ENCODE measurements around the gene PHF12.
"Not testable (repeated sequence)": the region's sequence is repeated elsewhere in the genome, so short reads cannot be mapped to it uniquely, and the experiment has no call there.

The PHF12 gene

DNA sequence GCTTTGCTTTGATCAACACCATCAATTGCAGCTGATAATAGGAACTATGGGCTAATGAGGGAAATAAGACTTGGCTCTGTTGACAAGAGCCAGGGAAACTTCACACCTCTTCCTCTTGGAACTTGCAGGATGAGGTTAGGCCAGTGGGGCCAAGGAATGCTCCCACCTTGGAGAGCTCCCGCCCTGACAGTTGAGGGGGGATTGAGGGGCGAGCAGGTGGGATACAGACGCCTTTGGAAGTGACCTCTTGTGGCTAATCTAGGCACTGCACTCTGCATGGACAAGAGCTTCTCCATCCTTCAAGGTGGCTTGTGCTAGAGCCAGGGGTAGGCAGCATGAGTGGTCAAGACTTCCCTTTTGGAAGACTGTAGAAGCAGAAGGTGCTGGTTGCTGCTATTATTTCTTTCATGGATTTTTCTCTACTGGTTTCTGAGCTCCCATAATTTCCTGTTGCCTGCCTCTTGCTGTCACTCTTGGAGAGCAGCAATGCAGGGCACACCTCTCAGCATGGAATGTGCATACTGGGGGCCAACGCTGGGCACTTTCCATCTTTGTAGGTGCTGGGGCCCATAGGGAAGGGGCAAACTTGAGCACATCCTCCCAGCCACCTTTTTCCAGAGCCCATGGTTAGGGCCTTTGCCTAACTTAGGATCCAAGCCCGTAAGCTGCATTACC, 2.3 kb upstream of the PHF12 start:
- peak; percentile 50 for DNase-seq

DNA sequence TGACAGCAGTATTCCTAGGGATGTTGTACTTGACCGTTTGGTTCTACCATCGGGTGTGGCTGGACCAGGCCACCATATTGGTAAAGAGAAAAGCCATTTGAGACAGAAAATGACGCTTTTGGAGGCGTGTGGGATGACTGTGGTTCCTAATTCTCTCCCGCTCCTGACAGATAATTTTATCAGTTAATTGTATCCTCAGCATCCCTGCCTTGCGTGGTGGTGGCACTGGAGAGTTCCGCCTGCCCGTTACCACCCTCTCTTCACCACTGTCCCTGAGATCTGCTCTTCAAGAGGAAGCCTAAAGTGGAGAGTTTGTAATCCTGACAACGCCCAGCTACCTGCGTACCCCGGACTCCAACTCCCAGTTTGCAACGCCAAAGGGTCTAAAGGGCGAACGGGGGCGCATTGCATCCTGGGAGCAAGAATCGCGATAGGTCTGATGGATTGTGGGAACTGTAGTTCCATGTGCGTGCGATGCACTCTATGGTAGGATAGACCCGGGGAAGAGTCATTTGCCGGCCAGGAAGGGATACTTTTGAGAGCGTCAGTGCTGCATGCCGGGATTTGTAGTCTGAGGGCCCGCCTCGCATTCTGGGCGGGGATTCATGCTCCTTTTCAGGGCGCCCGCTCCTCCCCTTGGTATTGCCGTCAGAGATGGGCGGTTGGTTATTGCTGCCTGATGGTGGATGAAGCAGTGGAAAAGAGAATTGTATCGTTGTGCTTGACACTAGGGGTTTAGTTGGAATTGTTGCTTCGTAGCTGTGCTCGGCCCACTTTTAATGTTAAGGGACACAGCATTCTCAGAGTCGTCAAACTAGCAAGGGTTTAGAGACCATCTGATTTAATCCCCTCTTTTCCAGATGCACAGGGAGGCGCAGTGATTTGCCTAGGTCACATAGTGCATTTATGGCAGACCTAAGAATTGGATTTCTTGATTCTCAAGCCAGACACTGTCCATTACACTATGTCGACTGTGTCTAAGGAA, 965 bp upstream of the PHF12 start:
- DNase-seq: peak; percentile 99

DNA sequence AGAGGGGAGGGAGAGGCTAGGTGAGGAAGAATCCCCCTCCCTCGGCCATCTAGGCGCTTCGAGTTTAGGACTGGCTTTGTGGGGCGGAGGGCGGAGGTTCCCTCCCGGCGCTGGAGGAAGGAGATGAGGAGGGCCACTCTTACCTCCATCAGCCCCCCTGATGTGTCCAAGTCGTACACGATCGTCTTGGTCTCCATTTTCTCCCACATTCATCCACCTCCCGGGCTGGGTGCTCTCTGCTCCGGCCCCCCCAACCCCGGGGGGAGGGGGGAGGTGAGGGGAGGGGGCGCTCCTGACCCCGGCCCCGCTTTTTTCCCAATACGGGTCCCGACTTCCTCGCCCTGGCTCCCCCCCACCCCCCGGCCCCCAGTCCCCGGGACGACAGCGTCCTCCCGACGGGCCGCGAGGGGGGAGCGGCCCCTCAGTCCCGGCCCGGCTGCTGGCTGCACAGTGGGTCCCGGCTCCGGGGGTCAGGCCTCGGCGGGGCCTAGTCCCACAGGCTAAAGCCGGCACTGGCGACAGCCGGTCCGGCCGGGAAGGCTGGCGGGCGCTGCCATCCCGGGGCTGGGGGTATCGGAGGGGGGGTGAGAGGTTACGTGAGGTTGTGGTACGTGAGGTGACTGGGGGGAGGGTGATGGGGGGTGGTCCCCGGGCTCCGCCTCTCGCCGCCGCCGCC, 428 bp downstream of the PHF12 start:
- no peak for DNase-seq

DNA sequence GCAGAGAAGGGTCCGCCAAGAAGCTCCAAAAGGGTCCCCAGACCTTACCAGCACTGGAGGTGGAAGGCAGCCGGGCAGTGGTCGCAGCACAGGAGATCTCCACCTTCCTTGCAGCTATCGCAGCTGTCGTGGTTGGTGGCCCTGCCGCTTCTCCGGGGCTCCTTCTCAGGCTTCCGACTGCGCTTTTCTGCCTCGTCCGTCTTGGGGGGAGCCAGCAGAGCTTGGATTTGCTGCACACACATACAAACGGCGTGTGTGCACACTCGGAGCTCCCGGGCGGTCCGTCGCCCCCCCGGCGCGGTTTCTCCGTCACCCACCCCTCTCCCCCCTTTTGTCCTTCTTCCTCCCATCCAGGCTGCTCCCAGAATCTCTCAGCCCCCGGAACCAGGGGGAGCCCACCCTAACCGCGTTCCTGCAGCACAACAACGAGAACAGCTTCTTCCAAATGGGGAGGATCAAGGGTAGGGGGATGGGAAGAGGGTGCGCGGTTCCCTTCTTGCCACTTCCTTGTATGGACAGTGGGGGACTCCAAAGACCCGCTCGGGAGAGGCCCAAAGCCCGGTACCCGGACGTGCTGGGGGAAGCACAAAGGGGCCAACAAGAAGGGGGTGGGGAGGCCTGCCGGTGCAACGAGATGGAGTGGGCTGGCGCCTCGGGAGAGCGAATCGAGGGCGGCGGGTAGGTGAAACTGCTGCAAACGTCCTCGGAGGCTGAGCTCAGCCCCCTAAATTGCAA, 1.1 kb downstream of the PHF12 start:
- DNase-seq: no peak

DNA sequence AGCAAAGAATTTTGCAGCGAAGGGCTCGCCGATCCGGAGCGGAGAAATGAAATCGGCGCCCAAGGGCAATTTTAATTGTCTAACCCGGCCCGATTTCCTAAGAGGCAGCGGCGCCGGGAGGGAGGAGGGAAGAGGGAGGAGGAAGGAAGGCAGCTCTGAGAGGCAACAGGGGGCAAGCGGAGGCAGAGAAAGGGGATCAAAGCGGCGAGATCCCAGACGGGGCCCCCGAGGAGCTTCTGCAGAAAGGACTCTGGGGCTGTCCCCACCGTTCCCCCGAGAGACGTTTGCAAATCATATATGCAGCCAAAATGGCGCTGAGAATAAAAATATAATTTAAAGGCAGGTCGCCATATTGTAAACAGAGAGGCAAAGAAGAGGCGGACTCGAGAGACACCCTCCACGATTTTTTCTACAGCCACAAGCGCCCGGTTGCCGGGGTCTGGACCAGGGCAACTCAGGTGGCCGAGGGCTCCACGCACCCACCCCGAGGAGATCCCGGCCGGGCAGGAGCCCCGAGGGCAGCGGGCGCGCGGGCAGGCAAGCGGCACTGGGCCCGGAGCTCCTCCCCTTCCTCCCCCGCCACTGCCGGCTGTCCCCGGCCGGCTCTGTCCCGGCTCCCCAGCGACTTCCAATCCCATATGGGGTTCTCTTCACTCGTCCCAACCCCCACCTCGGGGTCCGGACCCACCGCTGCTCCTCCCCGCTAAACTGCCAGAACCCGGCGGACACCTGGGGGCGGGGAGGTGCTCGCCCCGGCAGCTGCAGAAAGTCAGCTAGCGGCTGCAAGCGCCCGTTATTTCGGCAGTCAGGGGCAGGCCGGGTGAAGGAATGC, 1.9 kb downstream of the PHF12 start:
- peak; percentile 25 for DNase-seq

DNA sequence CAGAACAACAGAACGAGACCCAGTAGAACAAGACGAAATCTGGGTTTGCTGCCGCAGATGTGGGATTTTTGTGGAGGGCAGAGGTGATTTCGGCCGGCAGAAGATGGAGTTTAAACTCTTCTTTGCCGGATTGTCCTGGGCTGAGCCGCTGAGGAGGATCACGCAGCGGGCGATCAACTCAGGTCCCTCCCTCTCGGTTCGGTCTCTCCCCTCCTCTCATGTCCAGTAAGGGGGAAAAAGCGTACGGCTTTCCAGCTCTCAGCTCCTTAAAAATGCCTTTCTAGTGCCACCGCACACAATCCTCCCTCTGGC, 2.5 kb downstream of the PHF12 start:
- DNase-seq: no peak

DNA sequence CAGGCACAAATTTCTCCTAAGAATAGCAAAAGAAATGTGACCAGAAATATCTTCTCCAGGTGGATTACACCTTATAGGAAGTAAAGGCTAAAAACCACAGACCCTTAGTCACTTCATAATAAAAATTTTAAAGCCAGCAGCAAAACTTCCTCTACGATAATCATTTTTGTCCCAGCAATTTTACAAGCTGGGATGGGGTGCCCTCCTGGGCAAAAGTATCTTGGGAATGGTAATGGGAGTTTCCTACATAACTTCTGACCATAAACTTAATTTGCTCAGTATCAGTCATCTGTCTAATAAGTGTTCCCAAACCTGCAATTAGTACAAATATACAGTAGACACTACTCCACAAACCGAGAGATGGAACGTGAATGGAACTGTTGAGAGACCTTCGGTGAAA, 3.0 kb downstream of the PHF12 start:
- no peak for DNase-seq

DNA sequence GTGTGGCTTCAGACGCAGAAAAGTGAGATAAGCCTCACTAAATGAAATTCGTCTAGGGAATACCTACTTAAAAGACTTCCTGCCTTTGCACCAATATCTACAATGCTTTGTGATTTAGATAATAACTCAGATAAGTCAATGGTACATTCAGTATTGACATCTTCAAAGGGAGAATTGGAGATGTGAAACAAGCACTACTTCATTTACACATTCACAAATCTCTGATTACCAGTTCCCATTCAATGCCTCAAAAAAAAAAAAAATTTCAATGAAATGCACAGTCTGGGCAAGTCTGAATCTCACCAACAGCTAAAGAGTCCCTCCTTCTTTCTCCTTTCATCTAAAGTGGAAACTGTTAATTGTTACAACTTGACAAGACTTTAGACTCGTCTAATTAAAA, 3.7 kb downstream of the PHF12 start:
- no peak for DNase-seq

DNA sequence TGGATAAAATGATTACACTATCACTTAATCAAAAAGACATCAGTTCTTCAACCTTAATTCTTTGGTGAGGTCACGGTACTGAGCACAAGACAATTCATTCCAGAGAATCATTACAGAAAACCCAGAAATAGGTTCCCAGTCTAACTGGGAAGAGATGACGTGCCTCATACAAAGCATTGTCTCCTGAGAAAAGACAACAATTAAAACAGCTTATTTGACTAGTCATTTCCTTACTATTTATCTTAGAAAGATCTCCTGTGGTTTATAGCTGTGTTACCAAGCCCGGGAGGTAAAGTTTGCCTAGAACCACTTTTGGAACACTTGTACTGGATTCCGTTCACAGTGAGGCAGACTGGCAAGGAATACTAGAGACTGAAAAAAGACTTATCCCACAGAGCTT, 5.1 kb downstream of the PHF12 start:
- DNase-seq: no peak

DNA sequence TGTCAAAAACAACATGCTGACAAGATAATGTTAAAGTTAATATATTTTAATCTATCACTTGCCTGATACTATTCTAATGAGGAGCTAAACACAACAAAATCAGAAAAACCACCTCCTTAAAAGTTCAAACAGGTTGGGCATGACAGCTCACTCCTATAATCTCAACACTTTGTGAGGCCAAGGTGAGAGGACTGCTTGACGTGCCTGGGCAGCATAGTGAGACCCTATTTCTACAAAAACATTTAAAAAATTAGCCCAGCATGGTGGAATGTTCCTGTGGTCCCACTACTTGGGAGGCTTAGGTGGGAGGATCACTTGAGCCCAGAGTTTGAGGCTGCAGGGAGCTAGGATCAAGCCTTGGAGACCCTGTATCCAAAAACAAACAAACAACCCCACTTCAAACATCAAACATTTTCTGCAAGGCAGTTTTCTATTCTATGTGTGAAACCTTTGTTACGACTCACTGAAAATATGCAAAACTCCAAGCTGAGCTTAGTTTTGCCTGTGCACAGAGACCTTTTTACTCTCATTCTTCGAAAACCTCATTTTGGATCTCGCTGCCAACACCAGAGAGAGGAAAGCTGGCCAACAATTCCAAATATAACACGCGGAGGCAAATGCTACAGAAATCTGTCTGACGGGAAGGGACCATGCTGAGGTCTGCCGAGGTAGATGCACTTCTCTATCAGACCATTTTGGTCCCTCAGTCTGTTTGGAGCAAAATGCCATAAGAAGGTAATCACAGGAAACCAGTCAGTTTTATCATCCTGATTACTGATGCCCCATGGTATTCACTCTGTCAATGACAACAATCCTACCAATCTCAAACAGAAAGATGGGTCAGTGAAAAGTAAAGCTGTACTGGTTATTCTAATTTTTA, 6.2 kb downstream of the PHF12 start:
- no peak for DNase-seq

DNA sequence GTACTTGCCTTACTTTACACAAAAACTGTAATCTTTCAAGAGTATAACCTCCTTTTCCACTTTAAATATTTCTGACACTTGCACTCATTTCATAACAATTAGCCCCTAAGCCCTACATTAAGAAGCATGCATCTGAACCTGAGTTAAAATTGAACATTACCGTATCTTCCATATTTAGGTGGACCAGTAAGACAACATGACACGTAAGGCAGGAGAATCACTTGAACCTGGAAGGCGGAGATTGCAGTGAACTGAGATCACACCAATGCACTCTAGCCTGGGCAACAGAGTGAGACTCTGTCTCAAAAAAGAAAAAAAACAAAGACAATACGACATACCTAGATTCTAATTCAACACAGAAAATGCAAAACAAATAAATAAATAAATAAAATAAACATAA, 7.0 kb downstream of the PHF12 start:
- DNase-seq: no peak

DNA sequence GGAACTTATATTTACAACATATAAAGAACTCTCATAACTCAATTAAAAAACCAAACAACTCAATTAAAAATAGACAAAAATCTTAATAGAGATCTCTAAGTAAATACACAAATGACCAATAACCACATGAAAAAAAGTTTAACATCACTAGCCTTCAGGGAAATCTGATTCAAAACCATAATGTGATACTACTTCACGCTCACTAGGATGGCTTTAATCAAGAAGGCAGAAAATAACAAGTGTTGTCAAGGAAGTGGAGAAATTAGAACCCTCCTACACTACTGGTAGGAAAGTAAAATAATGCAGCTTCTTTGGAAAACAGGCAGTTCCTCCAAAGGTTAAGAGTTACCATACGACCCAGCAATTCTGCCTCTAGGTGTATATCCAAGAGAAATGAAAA, 8.4 kb downstream of the PHF12 start:
- no peak for DNase-seq

DNA sequence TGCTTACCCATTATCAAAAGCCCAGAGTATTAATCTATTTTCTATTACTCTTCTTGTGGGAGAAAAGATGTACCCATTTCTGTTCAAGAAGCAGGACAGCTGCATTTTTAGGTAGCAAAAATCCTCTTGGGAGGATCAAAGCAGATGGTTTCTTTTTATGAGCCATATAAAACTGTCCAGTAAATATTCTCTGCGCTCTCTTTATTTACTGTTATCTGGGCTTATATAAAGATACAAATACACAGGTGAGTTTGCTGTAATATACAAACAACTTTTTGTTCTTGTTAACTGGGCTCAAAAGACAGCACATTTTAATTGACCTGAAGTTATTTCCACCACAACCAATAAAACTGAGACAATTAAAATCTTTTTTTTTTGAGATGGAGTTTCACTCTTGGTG, 10.1 kb downstream of the PHF12 start:
- DNase-seq: no peak

DNA sequence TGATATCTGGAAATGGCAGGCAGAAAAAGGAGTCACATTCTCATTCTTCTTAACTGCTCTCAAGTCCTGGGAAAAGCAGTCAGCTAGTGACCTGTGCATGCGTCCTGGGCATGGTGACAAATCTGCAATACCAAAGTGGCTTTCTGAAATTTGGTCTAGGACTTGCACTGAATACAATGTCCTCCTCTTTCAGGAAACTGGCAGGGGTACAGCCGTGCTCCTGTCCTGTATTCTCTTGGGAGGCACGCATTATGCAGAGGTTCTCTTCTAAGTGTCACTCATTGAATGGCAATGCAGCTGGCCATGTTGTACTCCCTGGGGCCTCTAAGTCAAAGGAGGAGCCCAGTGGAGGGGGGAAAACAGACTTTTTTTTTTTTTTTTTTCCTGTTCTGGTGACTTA, 10.6 kb downstream of the PHF12 start:
- DNase-seq: no peak

DNA sequence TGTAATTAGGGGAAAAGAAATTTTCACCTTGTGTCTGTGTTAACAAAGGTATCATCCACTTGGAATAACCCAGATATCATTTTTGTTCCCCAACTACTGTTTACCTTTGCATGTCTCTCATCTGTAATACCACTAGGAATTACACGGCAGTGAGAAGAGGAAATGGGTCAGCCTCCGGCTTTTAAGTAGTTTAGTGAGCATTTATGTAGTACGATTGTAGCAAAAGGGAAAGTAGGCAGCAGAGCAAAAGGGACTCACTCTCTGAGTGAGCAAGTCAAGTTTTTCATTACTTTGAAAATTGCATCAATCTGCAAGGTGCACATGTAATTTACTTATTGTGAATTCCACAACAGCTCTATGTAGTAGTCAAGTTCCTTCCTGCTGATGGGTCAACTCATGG, 11.2 kb downstream of the PHF12 start:
- DNase-seq: no peak

DNA sequence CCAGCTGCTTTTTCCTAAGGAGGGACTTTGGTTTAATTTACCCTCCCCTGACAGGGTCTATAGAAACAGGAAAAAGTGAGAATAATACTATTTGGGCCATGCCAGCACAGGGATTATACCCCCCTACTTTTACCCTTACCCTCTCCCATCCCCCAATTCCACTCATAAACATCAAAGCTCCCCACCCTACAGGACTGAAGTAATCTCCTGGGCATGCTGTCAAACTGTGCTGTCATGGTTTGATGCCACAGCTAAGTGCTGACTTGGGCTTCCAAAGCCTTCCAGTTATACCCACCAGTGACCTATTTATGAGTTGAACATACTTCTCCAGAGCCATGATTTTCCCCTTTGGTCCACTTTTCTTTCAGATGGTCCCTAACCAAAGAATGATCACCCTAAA, 12.8 kb downstream of the PHF12 start:
- no peak for DNase-seq

DNA sequence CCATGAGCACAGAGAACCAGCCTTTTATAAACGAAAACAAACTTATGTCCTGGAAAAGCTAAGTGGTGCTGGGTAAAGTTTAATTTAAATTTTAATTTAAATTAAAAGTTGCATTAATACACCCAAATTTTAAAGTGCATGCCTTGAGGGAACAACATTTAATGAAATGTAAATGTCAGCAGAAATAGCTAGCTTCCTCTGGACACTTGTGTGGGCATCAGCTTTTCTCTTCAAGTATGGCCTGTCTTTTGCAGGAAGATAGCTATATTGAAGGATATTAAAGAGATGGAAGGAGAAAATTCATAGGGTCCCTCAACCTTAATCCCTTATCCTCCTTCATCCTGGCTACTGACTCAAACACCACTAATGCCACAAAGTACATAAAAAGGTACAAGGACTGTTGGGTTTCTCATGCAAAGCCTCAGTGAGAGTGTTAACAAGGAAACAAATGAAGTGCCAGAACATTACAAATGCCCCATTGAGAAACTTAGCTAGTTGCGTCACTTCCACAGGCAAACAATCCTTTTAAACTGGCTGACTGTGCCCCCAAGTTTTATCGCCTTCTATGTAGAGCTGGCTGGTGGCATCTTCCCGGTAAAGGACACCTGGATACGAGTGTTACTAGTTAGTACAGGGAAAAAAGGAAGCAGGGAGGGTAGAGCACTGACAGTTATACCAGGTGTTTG, 14.1 kb downstream of the PHF12 start:
- no peak for DNase-seq

DNA sequence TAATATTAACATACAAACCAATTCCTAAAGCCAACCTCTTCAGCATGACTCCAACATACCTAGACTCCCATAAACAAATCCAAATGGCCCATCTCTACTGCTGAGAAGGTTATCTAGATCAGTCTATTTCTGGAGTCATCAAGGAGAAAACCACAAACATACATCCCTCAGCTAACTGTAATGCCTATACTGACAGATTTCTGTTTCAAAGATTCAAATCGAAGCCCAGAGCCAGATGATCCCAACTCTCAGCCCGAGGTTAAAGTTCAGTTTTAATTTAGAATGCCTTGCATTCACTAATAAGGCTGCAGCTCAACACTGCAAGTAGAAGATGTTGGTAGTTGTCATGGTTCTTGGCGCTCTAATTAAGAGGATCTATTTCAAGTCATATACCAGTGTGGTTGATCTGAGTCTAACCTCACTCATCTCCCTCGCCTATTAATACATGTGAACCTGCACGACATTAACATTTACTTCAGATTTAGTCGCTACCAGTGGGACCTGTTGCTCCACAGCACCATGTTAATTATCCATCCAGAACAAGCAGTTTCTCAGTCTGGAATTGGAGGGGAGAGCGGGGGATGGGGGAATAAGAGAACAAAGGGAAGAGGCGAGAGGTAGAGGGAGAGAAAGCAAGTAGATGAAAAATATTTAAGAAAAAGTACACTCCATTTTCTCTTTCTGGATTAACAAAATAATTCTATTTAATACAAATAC, 15.4 kb downstream of the PHF12 start:
- DNase-seq: no peak

DNA sequence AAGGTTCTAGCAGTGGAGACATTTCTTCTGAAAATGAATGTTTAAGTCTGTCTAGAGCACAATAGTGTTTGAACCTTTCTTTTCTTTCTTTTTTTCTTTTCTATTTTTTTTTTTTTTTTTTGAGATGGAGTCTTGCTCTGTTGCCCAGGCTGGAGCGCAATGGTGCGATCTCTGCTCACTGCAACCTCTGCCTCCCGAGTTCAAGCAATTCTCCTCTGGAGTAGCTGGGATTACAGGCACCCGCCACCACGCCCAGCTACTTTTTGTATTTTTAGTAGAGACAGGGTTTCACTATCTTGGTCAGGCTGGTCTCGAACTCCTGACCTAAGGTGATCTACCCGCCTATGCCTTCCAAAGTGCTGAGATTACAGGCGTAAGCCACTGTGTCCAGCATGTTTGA, 16.8 kb downstream of the PHF12 start:
- DNase-seq: not testable (repeated sequence)

DNA sequence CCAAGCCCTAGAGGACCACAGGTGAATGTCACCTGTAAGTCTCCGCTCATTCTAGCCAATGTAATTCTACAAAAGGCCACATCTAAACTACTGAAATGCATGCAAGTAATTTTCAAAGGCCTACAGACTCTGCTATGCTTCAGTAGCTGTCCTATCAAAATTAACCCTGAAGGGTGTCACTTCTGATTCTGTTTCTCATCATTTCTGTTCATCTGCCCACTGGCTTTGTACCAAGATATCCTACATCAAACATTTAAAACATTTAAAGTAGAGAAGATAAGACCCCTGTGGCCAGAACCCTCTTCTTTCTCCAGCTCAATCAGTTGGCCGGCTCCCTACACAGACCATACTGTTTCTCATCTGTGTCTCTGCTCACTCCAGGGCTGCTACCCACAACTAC, 21.5 kb downstream of the PHF12 start:
- DNase-seq: no peak

Data from NCI-H1694 (cell line).